Uterus (tissue), 2 donors: Measurements from ENCODE around the gene THRB.

Experiments
- CTCF ChIP-seq, 4 experiments: fragments of 200-600 bp in 2 of 4; fragments of 450-650 bp in 2 of 4; sonication (generic) in 2 of 4; IDR thresholded peaks; one replicate each; pipeline ENCODE4 v1.5.1; 2016 to 2019; ENCODE audit warnings: antibody characterized with exemption in 4 of 4, mild to moderate bottlenecking in 2 of 4, moderate library complexity in 1 of 4
- POLR2A ChIP-seq, 2 donors: fragments of 450-650 bp; IDR thresholded peaks; one replicate each; pipeline ENCODE4 v1.6.1; 2016; ENCODE audit warnings: antibody characterized with exemption in 2 of 2, mild to moderate bottlenecking in 1 of 2, moderate library complexity in 1 of 2

GRCh38 chr3:24302396-24302795 is 192.3 kb downstream of the THRB start:
- no peak for TF ChIP-seq CTCF (IDR thresholded peaks at IDR 0.05)
- no peak for TF ChIP-seq POLR2A (IDR thresholded peaks at IDR 0.05)
